HepG2 (cell line): ENCODE results near the gene HES7. TPM values are rescaled to one million over a fixed set of nuclear protein-coding genes. Genes with fewer than 3 reads are reported as not detected.
A peak's percentile ranks its signal among the peaks of the same experiment; 100 is the strongest.

ENCODE experiments used
- FOXO1 ChIP-seq: sonication (generic); formaldehyde crosslinking; IDR thresholded peaks from 2 replicates; pipeline ENCODE4 v1.4.0; 2020; ENCODE audit warnings: missing genetic modification reagents
- IKZF4 ChIP-seq: sonication (generic); formaldehyde crosslinking; IDR thresholded peaks from 2 replicates; pipeline ENCODE4 v1.5.1; 2020; ENCODE audit warnings: borderline replicate concordance, mild to moderate bottlenecking, low read depth, missing genetic modification reagents; ENCODE audit errors: not compliant biosample characterization
- ISX ChIP-seq: sonication (generic); formaldehyde crosslinking; conservative IDR thresholded peaks from 2 replicates; pipeline ENCODE4 v1.5.0; 2020; ENCODE audit warnings: missing genetic modification reagents
- JARID2 ChIP-seq: sonication (generic); formaldehyde crosslinking; IDR thresholded peaks from 2 replicates; pipeline ENCODE4 v1.8.1; 2023; ENCODE audit warnings: missing genetic modification reagents, inconsistent platforms; ENCODE audit not compliant: insufficient replicate concordance
- MEIS2 ChIP-seq: sonication (generic); formaldehyde crosslinking; IDR thresholded peaks from 2 replicates; pipeline ENCODE4 v1.9.0; 2021; ENCODE audit warnings: mild to moderate bottlenecking, missing genetic modification reagents
- MYNN ChIP-seq: sonication (generic); formaldehyde crosslinking; IDR thresholded peaks from 2 replicates; pipeline ENCODE4 v1.4.0; 2020; ENCODE audit warnings: mild to moderate bottlenecking, low read depth, missing genetic modification reagents
- NFATC3 ChIP-seq: sonication (generic); formaldehyde crosslinking; IDR thresholded peaks from 2 replicates; pipeline ENCODE4 v1.5.1; 2020; ENCODE audit warnings: mild to moderate bottlenecking, missing genetic modification reagents
- NR2F6 ChIP-seq, 2 experiments: IDR thresholded peaks; 2 replicates each; pipeline ENCODE4 v1.6.1; 2016; ENCODE audit warnings: antibody characterized with exemption in 1 of 2, mild to moderate bottlenecking in 1 of 2
- SETDB1 ChIP-seq: sonication (generic); formaldehyde crosslinking; IDR thresholded peaks from 2 replicates; pipeline ENCODE4 v1.5.1; 2020; ENCODE audit warnings: missing genetic modification reagents, mild to moderate bottlenecking, borderline replicate concordance
- SIX4 ChIP-seq: sonication (generic); formaldehyde crosslinking; IDR thresholded peaks from 2 replicates; pipeline ENCODE4 v1.4.0; 2020; ENCODE audit warnings: missing genetic modification reagents
- SYNCRIP ChIP-seq: fragments of 200-400 bp; formaldehyde crosslinking; IDR thresholded peaks from 2 replicates; pipeline ENCODE4 v1.6.1; 2018; ENCODE audit warnings: mild to moderate bottlenecking, low read depth, low read length; ENCODE audit not compliant: insufficient read depth
- ZC3H13 ChIP-seq: sonication (generic); formaldehyde crosslinking; IDR thresholded peaks from 2 replicates; pipeline ENCODE4 v1.8.1; 2023; ENCODE audit warnings: mild to moderate bottlenecking, missing genetic modification reagents, moderate library complexity
- ZFP1 ChIP-seq: IDR thresholded peaks from 2 replicates; pipeline ENCODE4 v1.6.1; 2016
- ZNF101 ChIP-seq: sonication (generic); formaldehyde crosslinking; IDR thresholded peaks from 2 replicates; pipeline ENCODE4 v1.4.0; 2020; ENCODE audit warnings: mild to moderate bottlenecking, low read depth, missing genetic modification reagents, borderline replicate concordance
- ZNF180 ChIP-seq: sonication (generic); formaldehyde crosslinking; IDR thresholded peaks from 2 replicates; pipeline ENCODE4 v1.4.0; 2020; ENCODE audit warnings: low read depth, missing genetic modification reagents, borderline replicate concordance
- ZNF530 ChIP-seq: sonication (generic); formaldehyde crosslinking; IDR thresholded peaks from 2 replicates; pipeline ENCODE4 v1.5.0; 2020; ENCODE audit warnings: low read depth, mild to moderate bottlenecking, missing genetic modification reagents
- ZNF543 ChIP-seq: sonication (generic); formaldehyde crosslinking; IDR thresholded peaks from 2 replicates; pipeline ENCODE4 v1.4.0; 2020; ENCODE audit warnings: mild to moderate bottlenecking, missing genetic modification reagents
- ZNF629 ChIP-seq: sonication (generic); formaldehyde crosslinking; conservative IDR thresholded peaks from 2 replicates; pipeline ENCODE4 v1.5.0; 2020; ENCODE audit warnings: missing genetic modification reagents
- ZNF724P ChIP-seq: sonication (generic); formaldehyde crosslinking; IDR thresholded peaks from 2 replicates; pipeline ENCODE4 v1.8.0; 2022; ENCODE audit warnings: missing genetic modification reagents, borderline replicate concordance
- polyA plus RNA-seq, 8 experiments: library from polyadenylated mRNA; depleted of rRNA in 3 of 8; stranded (reverse) in 7 of 8; unstranded in 1 of 8; fragments of >200 nt; fragmentation: Illumina TruSeq in 4 of 8; extraction: Trizol in 4 of 8; gene quantifications; 2 replicates each; pipeline versions ENCODE4 v1.2.1 to v1.2.3, GENCODE V29; 2011 to 2016; ENCODE audit warnings: low read depth in 4 of 8, missing spikeins in 1 of 8, mixed read lengths in 1 of 8; ENCODE audit not compliant: insufficient read depth in 1 of 8
- total RNA-seq, 5 experiments: library from RNA; depleted of rRNA; stranded (reverse); fragments of >200 nt; fragmentation: Illumina TruSeq; extraction: Trizol; gene quantifications; 2 replicates each; pipeline ENCODE4 v1.2.3, GENCODE V29; 2016; ENCODE audit warnings: low read depth in 1 of 5
- TF ChIP-seq, protein P1 (sequence below): sonication (generic); formaldehyde crosslinking; IDR thresholded peaks from 2 replicates; pipeline ENCODE4 v1.4.0; 2020; ENCODE audit warnings: missing genetic modification reagents
- TF ChIP-seq, protein P2 (sequence below): sonication (generic); formaldehyde crosslinking; IDR thresholded peaks from 2 replicates; pipeline ENCODE4 v1.8.1; 2023; ENCODE audit warnings: mild to moderate bottlenecking, missing genetic modification reagents, borderline replicate concordance
- TF ChIP-seq, protein P3 (sequence below): sonication (generic); formaldehyde crosslinking; IDR thresholded peaks from 2 replicates; pipeline ENCODE4 v1.9.0; 2021; ENCODE audit warnings: missing genetic modification reagents, borderline replicate concordance
- TF ChIP-seq, protein P4 (sequence below): IDR thresholded peaks from 2 replicates; pipeline ENCODE4 v1.6.1; 2016; ENCODE audit warnings: missing biosample characterization, missing genetic modification reagents, low read depth
- TF ChIP-seq, protein P5 (sequence below): IDR thresholded peaks from 2 replicates; pipeline ENCODE4 v1.6.1; 2018; ENCODE audit warnings: missing genetic modification reagents

Gene HES7
- total and polyA plus RNA-seq, 2 of the 13 experiments (the other 11 are each of a cell fraction or from before 2014, with no cell fraction given): not detected

DNA sequence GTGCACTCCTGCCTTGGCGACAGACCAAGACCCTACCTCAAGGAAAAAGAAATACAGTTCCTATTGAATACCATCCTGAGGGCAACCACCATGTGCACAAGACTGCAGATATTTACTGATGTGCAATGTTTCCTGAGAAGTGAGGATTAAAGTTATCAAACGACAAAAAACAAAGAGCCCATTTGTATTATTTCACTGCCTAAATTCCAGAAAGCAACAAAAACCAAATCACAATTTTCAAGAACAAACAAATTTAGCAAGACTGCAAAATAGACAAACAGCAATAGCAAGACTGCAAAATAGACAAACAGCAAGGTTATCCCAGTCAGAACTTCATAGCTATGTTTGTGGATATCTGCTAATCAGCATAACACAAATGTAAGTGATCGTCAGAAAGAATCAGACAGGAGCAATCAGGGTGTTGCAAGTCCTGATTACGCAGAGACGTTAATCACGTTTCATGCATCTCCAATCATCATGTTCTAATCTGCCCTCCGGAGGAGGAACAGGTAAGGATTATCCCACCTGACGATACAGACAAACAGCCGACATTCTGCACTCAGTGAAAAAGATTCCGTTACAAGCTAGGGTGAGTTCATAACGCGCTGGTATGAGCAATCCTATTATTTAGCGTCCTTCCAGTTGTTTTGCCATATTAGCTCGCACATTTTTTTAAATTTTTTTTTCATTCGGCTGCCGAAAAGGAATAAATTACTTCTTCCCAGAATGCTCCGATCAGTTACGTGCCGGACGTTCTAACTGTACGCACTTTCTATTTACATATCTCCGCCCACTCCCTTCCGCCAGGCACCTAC, 49.4 kb upstream of the HES7 start (continued):
- TF ChIP-seq NR2F6 (IDR thresholded peaks at IDR 0.05) (peak; percentile 74), NR2F6 (CRISPR knock-in tag; IDR thresholded peaks at IDR 0.05) (peak; percentile 84), ZNF101 (CRISPR knock-in tag) (no peak), IKZF4 (CRISPR knock-in tag) (no peak), MEIS2 (CRISPR knock-in tag) (peak; percentile 65; the same call in 1 of the 2 replicates), SYNCRIP (no peak), ZNF180 (CRISPR knock-in tag) (peak; percentile 97), ZNF724P (CRISPR knock-in tag) (peak; percentile 86; the same call in 1 of the 2 replicates), SETDB1 (CRISPR knock-in tag) (no peak), ZC3H13 (CRISPR knock-in tag) (peak; percentile 97), ZNF543 (CRISPR knock-in tag) (0 out of 2 replicates have a peak, but pooled peaks have one; percentile 25), ZNF530 (CRISPR knock-in tag) (no peak), SIX4 (CRISPR knock-in tag) (peak; percentile 89), ZFP1 (CRISPR knock-in tag) (peak; percentile 96), NFATC3 (CRISPR knock-in tag) (peak; percentile 59; the same call in 1 of the 2 replicates), JARID2 (CRISPR knock-in tag) (peak; percentile 95), MYNN (CRISPR knock-in tag) (peak; percentile 79; the same call in 1 of the 2 replicates), ZNF629 (no peak; the same call in none of the 2 replicates), FOXO1 (CRISPR knock-in tag) (peak; percentile 66), ISX (CRISPR knock-in tag) (peak; percentile 94)
- TF ChIP-seq, protein P1, sequence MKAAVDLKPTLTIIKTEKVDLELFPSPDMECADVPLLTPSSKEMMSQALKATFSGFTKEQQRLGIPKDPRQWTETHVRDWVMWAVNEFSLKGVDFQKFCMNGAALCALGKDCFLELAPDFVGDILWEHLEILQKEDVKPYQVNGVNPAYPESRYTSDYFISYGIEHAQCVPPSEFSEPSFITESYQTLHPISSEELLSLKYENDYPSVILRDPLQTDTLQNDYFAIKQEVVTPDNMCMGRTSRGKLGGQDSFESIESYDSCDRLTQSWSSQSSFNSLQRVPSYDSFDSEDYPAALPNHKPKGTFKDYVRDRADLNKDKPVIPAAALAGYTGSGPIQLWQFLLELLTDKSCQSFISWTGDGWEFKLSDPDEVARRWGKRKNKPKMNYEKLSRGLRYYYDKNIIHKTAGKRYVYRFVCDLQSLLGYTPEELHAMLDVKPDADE: peak; percentile 94; the same call in 1 of the 2 replicates
- TF ChIP-seq, protein P2, sequence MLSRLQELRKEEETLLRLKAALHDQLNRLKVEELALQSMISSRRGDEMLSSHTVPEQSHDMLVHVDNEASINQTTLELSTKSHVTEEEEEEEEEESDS (CRISPR knock-in tag): peak; percentile 100
- TF ChIP-seq, protein P3, sequence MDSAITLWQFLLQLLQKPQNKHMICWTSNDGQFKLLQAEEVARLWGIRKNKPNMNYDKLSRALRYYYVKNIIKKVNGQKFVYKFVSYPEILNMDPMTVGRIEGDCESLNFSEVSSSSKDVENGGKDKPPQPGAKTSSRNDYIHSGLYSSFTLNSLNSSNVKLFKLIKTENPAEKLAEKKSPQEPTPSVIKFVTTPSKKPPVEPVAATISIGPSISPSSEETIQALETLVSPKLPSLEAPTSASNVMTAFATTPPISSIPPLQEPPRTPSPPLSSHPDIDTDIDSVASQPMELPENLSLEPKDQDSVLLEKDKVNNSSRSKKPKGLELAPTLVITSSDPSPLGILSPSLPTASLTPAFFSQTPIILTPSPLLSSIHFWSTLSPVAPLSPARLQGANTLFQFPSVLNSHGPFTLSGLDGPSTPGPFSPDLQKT (CRISPR knock-in tag): 0 out of 2 replicates have a peak, but pooled peaks have one; percentile 81
- TF ChIP-seq, protein P4, sequence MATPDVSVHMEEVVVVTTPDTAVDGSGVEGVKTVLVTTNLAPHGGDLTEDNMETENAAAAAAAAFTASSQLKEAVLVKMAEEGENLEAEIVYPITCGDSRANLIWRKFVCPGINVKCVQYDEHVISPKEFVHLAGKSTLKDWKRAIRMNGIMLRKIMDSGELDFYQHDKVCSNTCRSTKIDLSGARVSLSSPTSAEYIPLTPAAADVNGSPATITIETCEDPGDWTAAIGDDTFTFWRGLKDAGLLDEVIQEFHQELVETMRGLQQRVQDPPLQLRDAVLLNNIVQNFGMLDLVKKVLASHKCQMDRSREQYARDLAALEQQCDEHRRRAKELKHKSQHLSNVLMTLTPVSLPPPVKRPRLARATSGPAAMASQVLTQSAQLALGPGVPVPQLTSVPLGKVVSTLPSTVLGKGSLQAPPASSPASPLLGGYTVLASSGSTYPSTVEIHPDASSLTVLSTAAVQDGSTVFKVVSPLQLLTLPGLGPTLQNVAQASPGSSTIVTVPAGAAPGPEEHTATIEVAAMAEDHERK (CRISPR knock-in tag): peak; percentile 87
- TF ChIP-seq, protein P5, sequence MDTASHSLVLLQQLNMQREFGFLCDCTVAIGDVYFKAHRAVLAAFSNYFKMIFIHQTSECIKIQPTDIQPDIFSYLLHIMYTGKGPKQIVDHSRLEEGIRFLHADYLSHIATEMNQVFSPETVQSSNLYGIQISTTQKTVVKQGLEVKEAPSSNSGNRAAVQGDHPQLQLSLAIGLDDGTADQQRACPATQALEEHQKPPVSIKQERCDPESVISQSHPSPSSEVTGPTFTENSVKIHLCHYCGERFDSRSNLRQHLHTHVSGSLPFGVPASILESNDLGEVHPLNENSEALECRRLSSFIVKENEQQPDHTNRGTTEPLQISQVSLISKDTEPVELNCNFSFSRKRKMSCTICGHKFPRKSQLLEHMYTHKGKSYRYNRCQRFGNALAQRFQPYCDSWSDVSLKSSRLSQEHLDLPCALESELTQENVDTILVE (CRISPR knock-in tag): peak; percentile 98
